Liver (tissue), 9 donors: ENCODE results near the gene OR4D11. TPM values are rescaled to one million over a fixed set of nuclear protein-coding genes. Genes with fewer than 3 reads are reported as not detected.

Source experiments
- DNase-seq: peaks from one replicate; pipeline ENCODE4 v3.0.0-alpha.2; 2017; ENCODE audit warnings: low spot score
- H3K27ac ChIP-seq, 2 donors: one replicate each; pipeline ENCODE4 v1.7.0; 2013; ENCODE audit warnings: inconsistent platforms in 2 of 2, low read length in 2 of 2, control low read depth in 1 of 2, low read depth in 1 of 2, mild to moderate bottlenecking in 1 of 2
- H3K27me3 ChIP-seq, 4 donors: one replicate each; pipeline versions ENCODE4 v1.6.1 to v1.7.0; 2013; ENCODE audit warnings: low read length in 3 of 4, inconsistent platforms in 1 of 4, mild to moderate bottlenecking in 1 of 4, moderate library complexity in 1 of 4; ENCODE audit not compliant: control insufficient read depth in 4 of 4, insufficient read depth in 4 of 4
- H3K36me3 ChIP-seq, 4 donors: one replicate each; pipeline versions ENCODE4 v1.6.1 to v1.7.0; 2013; ENCODE audit warnings: low read length in 3 of 4, mild to moderate bottlenecking in 3 of 4, low read depth in 1 of 4, moderate library complexity in 1 of 4; ENCODE audit not compliant: control insufficient read depth in 4 of 4, insufficient read depth in 3 of 4
- H3K4me1 ChIP-seq, 4 donors: one replicate each; pipeline versions ENCODE4 v1.6.1 to v1.7.0; 2013; ENCODE audit warnings: low read length in 3 of 4, mild to moderate bottlenecking in 3 of 4, moderate library complexity in 1 of 4; ENCODE audit not compliant: control insufficient read depth in 4 of 4, insufficient read depth in 4 of 4
- H3K4me3 ChIP-seq, 3 donors: one replicate each; pipeline versions ENCODE4 v1.6.1 to v1.7.0; 2013; ENCODE audit warnings: low read length in 3 of 3, control low read depth in 1 of 3, low read depth in 1 of 3, mild to moderate bottlenecking in 1 of 3
- H3K9ac ChIP-seq, 2 donors: one replicate each; pipeline ENCODE4 v1.7.0; 2013; ENCODE audit warnings: low read length in 2 of 2, mild to moderate bottlenecking in 2 of 2, moderate library complexity in 2 of 2, control low read depth in 1 of 2, low read depth in 1 of 2
- H3K9me3 ChIP-seq, 4 donors: one replicate each; pipeline versions ENCODE4 v1.6.1 to v1.7.0; 2013; ENCODE audit warnings: low read length in 3 of 4; ENCODE audit not compliant: control insufficient read depth in 4 of 4
- FOXA1 ChIP-seq: IDR thresholded peaks from 2 replicates; pipeline ENCODE4 v1.6.1; 2016; ENCODE audit warnings: antibody characterized with exemption
- HNF4A ChIP-seq, 2 donors: conservative IDR thresholded peaks; 2 replicates each; pipeline ENCODE4 v1.6.1; 2016; ENCODE audit warnings: antibody characterized with exemption in 2 of 2, mild to moderate bottlenecking in 2 of 2
- MAX ChIP-seq: IDR thresholded peaks from 2 replicates; pipeline ENCODE4 v1.6.1; 2016; ENCODE audit warnings: antibody characterized with exemption
- NR2F2 ChIP-seq: IDR thresholded peaks from 2 replicates; pipeline ENCODE4 v1.6.1; 2016; ENCODE audit warnings: antibody characterized with exemption
- REST ChIP-seq: IDR thresholded peaks from 2 replicates; pipeline ENCODE4 v1.6.1; 2016; ENCODE audit warnings: antibody characterized with exemption, mild to moderate bottlenecking
- TAF1 ChIP-seq: conservative IDR thresholded peaks from 2 replicates; pipeline ENCODE4 v1.6.1; 2016; ENCODE audit warnings: antibody characterized with exemption, mild to moderate bottlenecking
- YY1 ChIP-seq: IDR thresholded peaks from 2 replicates; pipeline ENCODE4 v1.6.1; 2016; ENCODE audit warnings: antibody characterized with exemption, mild to moderate bottlenecking
- WGBS: extraction: QIAGEN DNeasy Blood & Tissue Kit; methylation state at CpG from one replicate; pipeline ENCODE4 v1.1.7; 2013; 5-methylcytosine and 5-hydroxymethylcytosine counted together
- polyA plus RNA-seq, 2 donors: library from polyadenylated mRNA; stranded (reverse) in 1 of 2; unstranded in 1 of 2; fragments of 200-250 nt in 1 of 2; fragments of >200 nt in 1 of 2; fragmentation: Nextera tagmentation in 1 of 2; extraction: Ambion mirVana in 1 of 2; gene quantifications; one replicate each; pipeline versions ENCODE4 v1.2.1 to v1.2.3, GENCODE V29; 2013 to 2015
- total RNA-seq, 2 donors: library from RNA; depleted of rRNA; stranded (reverse); fragments of >200 nt; gene quantifications; one replicate each; pipeline ENCODE4 v1.2.3, GENCODE V29; 2014
- donor health status: healthy.
- donor health status: healthy.
- donor health status: healthy.
- donor health status: healthy.
- donor health status: healthy.

OR4D11 gene
- total and polyA plus RNA-seq, 4 donors = not detected

GRCh38 chr11:59553323-59553722 is 49.9 kb downstream of the OR4D11 start:
- Histone ChIP-seq H3K4me1 (peaks cover 2 to 24% (median 12%) of the 10 kb centered on the region in 4 donors), H3K4me3 (no peak overlapping the region), H3K36me3 (no peaks in the 10 kb centered on the region), H3K9ac (no peak overlapping the region), H3K27ac (no peak overlapping the region), H3K27me3 (no peaks in the 10 kb centered on the region), H3K9me3 (no peaks in the 10 kb centered on the region)
- TF ChIP-seq TAF1 (no peak), REST (no peak), HNF4A (conservative IDR thresholded peaks at IDR 0.05) (no peak), YY1 (no peak), FOXA1 (no peak), MAX (no peak), NR2F2 (no peak)
- WGBS = 97% methylated on average over 21 of the region's 21 CpGs
- no peak for DNase-seq

Other genes with a start within 250 kb of the OR4D11 start
- under 1 TPM in 1 of 2 donors, not detected in 1; 0.25 TPM for gene OR5AN1, start 144.7 kb upstream of the OR4D11 start, total RNA-seq
- under 1 TPM in 1 of 2 donors, not detected in 1; 0.06 TPM for gene OR5AN1, start 144.7 kb upstream of the OR4D11 start, polyA plus RNA-seq
- gene OR5A2, start 77.2 kb upstream of the OR4D11 start, total RNA-seq = not detected
- not detected for gene OR5A2, start 77.2 kb upstream of the OR4D11 start, polyA plus RNA-seq
- not detected for gene OR5A1, start 67.1 kb upstream of the OR4D11 start, total RNA-seq
- not detected for gene OR5A1, start 67.1 kb upstream of the OR4D11 start, polyA plus RNA-seq
- not detected for gene OR4D6, start 46.6 kb upstream of the OR4D11 start, total RNA-seq
- not detected for gene OR4D6, start 46.6 kb upstream of the OR4D11 start, polyA plus RNA-seq
- not detected for gene OR4D10, start 30.3 kb upstream of the OR4D11 start, total RNA-seq
- not detected for gene OR4D10, start 30.3 kb upstream of the OR4D11 start, polyA plus RNA-seq
- not detected for gene OR4D9, start 8.0 kb downstream of the OR4D11 start, total RNA-seq
- gene OR4D9, start 8.0 kb downstream of the OR4D11 start, polyA plus RNA-seq = not detected
- gene OSBP, start 112.2 kb downstream of the OR4D11 start, total RNA-seq = 10 to 100 TPM; 25.3 to 92.5 TPM
- gene OSBP, start 112.2 kb downstream of the OR4D11 start, polyA plus RNA-seq = 10 to 100 TPM; 16.5 to 47.8 TPM
- gene PATL1, start 165.5 kb downstream of the OR4D11 start, total RNA-seq = 10 to 100 TPM in 1 of 2 donors, 1 to 10 TPM in 1; 4.9 to 14.4 TPM
- 10 to 100 TPM; 10.4 to 14.7 TPM for gene PATL1, start 165.5 kb downstream of the OR4D11 start, polyA plus RNA-seq
- gene OR10V1, start 210.3 kb downstream of the OR4D11 start, total RNA-seq = not detected
- gene OR10V1, start 210.3 kb downstream of the OR4D11 start, polyA plus RNA-seq = not detected